Astrocyte (in vitro differentiated cells and primary cell): ENCODE data around the gene FAS.

Source experiments
- CTCF ChIP-seq: IDR thresholded peaks from 2 replicates; pipeline ENCODE4 v1.5.1; 2011; ENCODE audit warnings: low read depth, mild to moderate bottlenecking, inconsistent platforms, low read length, moderate library complexity; ENCODE audit not compliant: insufficient read depth
- EZH2 ChIP-seq: IDR thresholded peaks from 2 replicates; pipeline ENCODE4 v1.6.1; 2012; ENCODE audit warnings: mild to moderate bottlenecking, low read length, inconsistent platforms; ENCODE audit not compliant: insufficient read depth

DNA sequence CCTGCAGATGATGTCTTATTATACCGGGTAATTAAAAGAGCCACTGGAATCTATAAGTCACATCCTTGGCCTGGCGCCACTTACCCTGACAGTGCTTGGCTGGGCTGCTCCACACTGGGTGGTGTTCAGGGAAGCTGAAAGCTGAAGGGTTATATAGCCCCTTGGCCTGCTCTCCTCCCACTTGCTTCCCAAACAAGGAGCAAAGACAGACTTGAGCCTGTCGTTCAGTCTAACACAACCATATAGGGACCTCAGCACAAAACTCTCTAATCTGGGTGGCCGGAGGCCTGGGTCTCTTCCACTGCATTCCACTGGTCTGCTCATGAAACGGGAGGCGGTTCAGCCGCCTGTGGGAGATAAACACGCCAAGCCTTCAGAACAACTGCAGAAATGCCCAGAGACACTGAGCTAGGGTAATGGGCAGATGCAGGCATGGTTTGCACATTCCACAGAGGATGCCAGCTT lies 37.9 kb upstream of the FAS start, which contains the start of gene ACTA2:
- TF ChIP-seq CTCF (no peak), EZH2 (no peak)
